GM19468 (cell line): Measurements from ENCODE around the gene IGSF21.

Source experiments
- ATAC-seq: cut with Tn5 transposase; IDR thresholded peaks from one replicate; pipeline ENCODE4 v1.9.1; 2021; ENCODE audit warnings: mild to moderate bottlenecking, moderate library complexity, moderate number of reproducible peaks; ENCODE audit not compliant: unreplicated experiment; ENCODE audit errors: extremely low read depth

Gene IGSF21

DNA sequence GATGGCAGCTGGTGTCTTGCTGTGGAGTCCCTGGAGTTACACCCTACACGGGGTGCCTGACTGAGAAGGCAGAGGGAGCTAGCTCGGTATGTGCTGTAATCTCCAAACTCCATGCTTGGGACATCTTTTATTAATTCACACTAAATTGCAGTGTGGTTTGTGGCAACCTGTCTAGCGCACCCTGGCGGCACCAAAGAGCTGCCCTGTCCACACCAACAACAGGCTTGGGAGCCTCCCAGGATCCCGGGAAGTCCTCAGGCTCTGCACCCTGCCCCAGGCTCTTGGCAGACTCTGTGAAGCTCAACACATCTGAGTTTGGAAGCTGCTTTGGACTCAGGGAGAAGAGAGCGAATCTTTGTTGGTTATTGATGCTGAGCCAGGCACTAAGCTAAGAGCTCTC, 138.9 kb downstream of the IGSF21 start:
- ATAC-seq, result no peak

DNA sequence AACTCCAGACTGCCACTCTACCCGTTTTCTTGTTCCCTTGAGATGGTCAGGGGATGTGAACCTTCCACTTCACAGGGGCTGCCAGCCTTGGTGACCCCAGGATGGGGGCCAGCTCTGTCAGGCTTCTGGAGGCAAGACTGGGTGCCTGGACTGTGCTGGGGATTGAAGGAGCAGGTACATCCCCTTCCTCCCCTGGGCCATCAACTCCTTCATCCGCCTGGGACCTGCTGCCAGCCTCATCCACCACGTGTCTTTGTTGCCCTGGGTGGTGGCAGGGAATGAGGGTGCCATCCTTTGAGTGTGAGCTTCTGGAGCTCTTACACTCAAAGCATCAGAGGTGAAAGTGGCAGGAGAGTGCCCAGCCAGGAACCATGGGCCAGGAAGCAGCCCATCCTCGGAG, 139.6 kb downstream of the IGSF21 start:
- ATAC-seq, result no peak

- no peak for ATAC-seq
Observed at GRCh38 chr1:18249631-18250030, 142.0 kb downstream of the IGSF21 start.

DNA sequence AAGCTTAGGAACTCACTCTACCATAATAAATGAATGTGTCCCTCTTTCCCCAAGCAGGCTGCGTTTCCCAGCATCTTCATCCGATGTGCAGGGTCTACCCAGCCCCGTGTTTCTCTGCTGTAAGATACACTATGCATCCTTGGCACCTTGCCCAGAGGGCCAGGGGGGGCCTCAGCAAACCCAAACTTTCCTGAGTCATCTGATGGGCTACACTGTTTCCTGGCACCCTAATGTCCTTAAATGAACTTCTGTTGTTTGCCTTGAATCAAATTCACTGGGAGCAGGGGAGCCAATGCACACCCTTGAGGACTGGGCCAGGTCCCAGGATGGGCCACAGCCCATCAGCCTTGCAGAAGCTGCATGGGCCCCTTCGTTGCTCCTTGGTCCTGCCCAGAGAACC, 145.5 kb downstream of the IGSF21 start:
- ATAC-seq, result no peak

GRCh38 chr1:18256282-18257235, 149.0 kb downstream of the IGSF21 start:
- ATAC-seq, result no peak

DNA sequence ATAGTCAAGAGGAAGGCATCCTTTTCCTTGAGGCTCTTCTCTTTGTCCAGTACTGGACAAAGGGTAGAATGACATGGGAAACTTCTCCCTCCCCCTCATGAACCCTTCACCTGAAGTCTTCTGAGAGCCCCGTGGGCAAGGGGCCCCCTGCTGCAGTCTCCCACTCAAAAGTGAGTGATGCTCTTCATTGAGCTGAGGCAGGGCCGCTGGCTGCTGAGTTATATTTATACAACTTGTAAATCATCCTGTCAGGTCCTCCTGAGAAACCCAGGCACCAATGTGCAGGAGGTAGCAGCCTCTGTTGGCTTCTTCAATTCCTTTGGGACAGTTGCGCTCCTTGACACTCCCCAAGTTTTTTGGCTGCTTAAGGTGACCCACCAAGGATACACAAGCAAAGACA, 150.2 kb downstream of the IGSF21 start:
- ATAC-seq, result no peak

DNA sequence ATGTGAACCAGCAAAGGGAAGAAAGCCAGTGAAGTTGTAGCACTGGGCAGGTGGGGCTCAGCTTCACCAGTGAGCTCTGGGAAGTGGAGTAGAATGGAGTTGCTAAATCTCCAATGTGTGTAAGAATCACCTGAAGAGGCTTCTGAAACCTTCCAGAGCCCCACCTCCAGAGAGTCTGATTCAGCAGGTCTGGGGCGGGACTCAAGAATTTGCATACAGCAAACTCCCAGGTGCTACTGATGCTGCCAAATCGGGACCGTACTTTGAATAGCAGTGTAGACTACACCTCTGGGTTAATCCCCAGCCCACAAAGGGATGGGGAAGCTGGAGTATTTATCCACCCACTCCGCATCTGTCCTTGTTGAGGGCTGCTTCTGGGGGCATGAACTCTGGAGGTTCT, 154.3 kb downstream of the IGSF21 start:
- ATAC-seq, result no peak

- ATAC-seq, result no peak
Observed at GRCh38 chr1:18262726-18263125, 155.1 kb downstream of the IGSF21 start.

- ATAC-seq, result no peak
Observed at GRCh38 chr1:18263547-18264120, 156.0 kb downstream of the IGSF21 start.

- ATAC-seq, result no peak
Observed at GRCh38 chr1:18264450-18265039, 156.9 kb downstream of the IGSF21 start.

DNA sequence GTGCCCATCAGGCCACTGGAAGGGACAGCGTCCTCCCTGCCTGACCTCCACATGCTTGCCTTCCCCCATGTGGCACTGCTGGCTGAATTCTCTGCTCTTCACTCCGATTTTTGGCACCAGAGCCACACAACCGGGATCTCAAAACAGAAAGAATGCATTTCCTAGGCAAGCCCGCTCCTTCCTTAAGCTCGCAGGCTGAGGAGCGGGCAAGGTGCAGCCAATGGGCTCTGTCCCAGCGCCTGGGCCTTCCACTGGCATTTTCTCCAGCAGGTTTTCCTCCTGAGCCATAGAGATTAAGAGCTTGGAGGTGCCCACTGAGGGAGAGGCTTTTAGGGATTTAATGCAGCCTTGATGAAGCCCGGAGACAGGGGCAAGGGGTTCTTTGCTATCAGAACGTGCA, 158.0 kb downstream of the IGSF21 start:
- no peak for ATAC-seq

- no peak for ATAC-seq
Observed at GRCh38 chr1:18266391-18266790, 158.8 kb downstream of the IGSF21 start.

GRCh38 chr1:18271336-18271735, 163.7 kb downstream of the IGSF21 start:
- ATAC-seq, result no peak

- ATAC-seq, result no peak
Observed at GRCh38 chr1:18278946-18279345, 171.3 kb downstream of the IGSF21 start.

GRCh38 chr1:18279351-18280074, 171.9 kb downstream of the IGSF21 start:
- no peak for ATAC-seq

GRCh38 chr1:18280956-18281355, 173.4 kb downstream of the IGSF21 start:
- no peak for ATAC-seq

DNA sequence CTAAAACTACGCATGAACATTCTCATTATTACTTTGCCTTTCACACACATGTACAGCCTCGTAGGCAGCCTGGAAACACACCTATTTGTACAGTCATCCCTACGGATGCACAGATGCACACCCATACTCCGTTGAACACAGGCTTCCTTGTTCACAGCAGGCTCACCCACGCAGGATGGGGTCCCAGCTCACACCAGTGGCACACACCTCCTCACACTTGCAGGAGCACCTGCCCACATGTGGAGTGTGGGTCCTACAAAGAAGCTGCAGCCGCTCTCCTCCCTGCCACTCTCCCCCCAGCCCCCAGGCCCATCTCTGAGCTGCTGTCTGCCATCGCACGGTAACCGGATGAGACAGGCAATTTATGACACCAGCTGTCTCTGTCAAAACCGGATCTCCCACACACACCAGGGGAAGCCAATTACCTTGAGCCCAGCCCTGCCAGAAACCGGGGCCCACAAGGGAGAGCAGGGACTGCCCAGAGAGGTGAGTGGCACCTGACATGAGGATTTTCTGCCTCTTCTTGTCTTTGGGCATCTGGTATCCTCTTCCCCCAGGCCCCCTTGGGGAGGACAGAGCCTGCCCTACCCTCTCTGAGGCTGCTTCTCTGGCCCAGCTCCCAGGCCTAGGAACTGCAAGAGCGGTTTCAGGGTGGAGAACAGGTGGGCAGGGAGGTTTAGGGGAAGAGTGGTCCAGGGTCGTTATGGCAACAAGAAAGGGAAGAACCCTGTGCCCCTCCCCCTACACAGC, 175.4 kb downstream of the IGSF21 start:
- ATAC-seq, result no peak

- ATAC-seq, result no peak
Observed at GRCh38 chr1:18283601-18284385, 176.2 kb downstream of the IGSF21 start.

DNA sequence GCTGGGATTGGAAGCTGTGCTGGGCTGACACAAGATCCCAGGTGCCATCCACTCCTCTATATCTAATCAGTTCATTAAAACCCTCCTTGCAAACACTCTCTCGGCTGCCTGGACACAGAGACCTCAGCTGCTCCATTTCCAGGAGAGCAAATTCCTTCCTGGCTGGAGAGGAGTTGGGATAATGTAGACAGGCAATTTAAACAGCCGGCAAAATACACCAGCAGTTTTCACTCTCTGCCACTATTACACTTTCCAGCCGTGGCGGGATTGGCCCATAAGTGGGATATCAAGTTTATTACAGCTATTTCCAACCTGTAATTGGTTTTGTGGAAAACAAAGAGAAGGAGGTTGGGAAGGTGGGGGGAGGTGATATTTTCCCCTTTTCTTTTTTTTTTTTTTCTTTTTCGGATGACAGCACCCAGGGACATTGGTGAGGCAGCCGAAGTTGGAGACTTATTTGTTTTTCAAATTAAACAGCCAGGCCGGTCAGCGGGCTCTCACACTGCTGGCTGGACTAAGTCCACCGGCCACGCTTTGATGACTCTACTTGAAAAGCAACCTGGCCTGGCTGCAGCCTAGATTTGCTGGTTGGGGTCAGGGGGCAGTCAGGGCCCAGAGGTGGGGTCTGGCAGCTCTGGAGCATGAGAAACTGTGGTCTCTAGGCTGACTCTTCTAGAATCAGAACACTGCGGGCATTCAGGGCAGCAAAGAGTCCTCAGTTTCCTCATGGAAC, 177.4 kb downstream of the IGSF21 start:
- ATAC-seq, result no peak
